ENCODE data around the gene CREB1. TPM values are rescaled to one million over a fixed set of nuclear protein-coding genes. Genes with fewer than 3 reads are reported as not detected.

CREB1 gene
- total RNA-seq, 8 experiments from 2014 or later: 12.6 to 41.0 (median 32.9) TPM

- H3K4me3 ChIP-seq: no peak overlapping the region
- H3K27ac ChIP-seq: no peak overlapping the region
- WGBS, 10 experiments: 76 to 100% (median 88%) methylated on average over 2 to 7 of the region's 7 CpGs
- in situ Hi-C loops (cut with MboI; ENCODE audit: low pct_unique_long_range_greater_than_20kb in 2 of 9, low sequenced_read_pairs in 9 of 9, unreplicated experiment in 9 of 9): no loop called here
- H3K4me1 ChIP-seq (replicated peaks in 1 of 2): no peaks in the 10 kb centered on the region
- no peak for ATAC-seq (replicated peaks in 6 of 8)
Measured at GRCh38 chr2:207565736-207566500, 36.2 kb downstream of the CREB1 start.

- Histone ChIP-seq H3K27ac (no peak overlapping the region), H3K4me3 (no peak overlapping the region), H3K4me1 (replicated peaks in 1 of 2) (no peaks in the 10 kb centered on the region)
- in situ Hi-C loops (cut with MboI; ENCODE audit: low pct_unique_long_range_greater_than_20kb in 2 of 9, low sequenced_read_pairs in 9 of 9, unreplicated experiment in 9 of 9): no loop called here
- ATAC-seq (replicated peaks in 6 of 8): no peak
Measured at GRCh38 chr2:207567671-207568070, 37.9 kb downstream of the CREB1 start.

- H3K4me3 ChIP-seq: no peak overlapping the region
- WGBS, 10 experiments: 83 to 100% (median 100%) methylated on average over 1 to 3 of the region's 3 CpGs
- in situ Hi-C loops (cut with MboI; ENCODE audit: low pct_unique_long_range_greater_than_20kb in 2 of 9, low sequenced_read_pairs in 9 of 9, unreplicated experiment in 9 of 9): no loop called here
- no peaks in the 10 kb centered on the region for H3K4me1 ChIP-seq (replicated peaks in 1 of 2)
- H3K27ac ChIP-seq: no peak overlapping the region
- no peak for ATAC-seq (replicated peaks in 6 of 8)
Measured at GRCh38 chr2:207571370-207571769, 41.6 kb downstream of the CREB1 start.

- no peak overlapping the region for H3K4me3 ChIP-seq
- WGBS, 10 experiments: 100% methylated on average over 1 to 4 of the region's 4 CpGs; no CpG with 5 or more reads in 7 of the 10 experiments
- no peaks in the 10 kb centered on the region for H3K4me1 ChIP-seq (replicated peaks in 1 of 2)
- H3K27ac ChIP-seq: no peak overlapping the region
- in situ Hi-C loops (cut with MboI; ENCODE audit: low pct_unique_long_range_greater_than_20kb in 2 of 9, low sequenced_read_pairs in 9 of 9, unreplicated experiment in 9 of 9): no loop called here
- no peak for ATAC-seq (replicated peaks in 6 of 8)
Measured at GRCh38 chr2:207584952-207585351, 55.2 kb downstream of the CREB1 start.

GRCh38 chr2:207587305-207587704, 57.5 kb downstream of the CREB1 start:
- in situ Hi-C loops (cut with MboI; ENCODE audit: low pct_unique_long_range_greater_than_20kb in 2 of 9, low sequenced_read_pairs in 9 of 9, unreplicated experiment in 9 of 9): no loop called here
- Histone ChIP-seq H3K27ac (no peak overlapping the region), H3K4me3 (no peak overlapping the region), H3K4me1 (replicated peaks in 1 of 2) (no peaks in the 10 kb centered on the region)
- WGBS, 10 experiments: 94 to 100% (median 99%) methylated on average over 3 to 7 of the region's 7 CpGs; no CpG with 5 or more reads in 4 of the 10 experiments
- no peak for ATAC-seq (replicated peaks in 6 of 8)

- in situ Hi-C loops (cut with MboI; ENCODE audit: low pct_unique_long_range_greater_than_20kb in 2 of 9, low sequenced_read_pairs in 9 of 9, unreplicated experiment in 9 of 9): no loop called here
- no peaks in the 10 kb centered on the region for H3K4me1 ChIP-seq (replicated peaks in 1 of 2)
- no peak for ATAC-seq (replicated peaks in 6 of 8)
Measured at GRCh38 chr2:207589143-207589542, 59.4 kb downstream of the CREB1 start.

GRCh38 chr2:207593277-207593676, 63.5 kb downstream of the CREB1 start:
- Histone ChIP-seq H3K4me1 (replicated peaks in 1 of 2) (no peaks in the 10 kb centered on the region), H3K4me3 (no peak overlapping the region), H3K27ac (no peak overlapping the region)
- in situ Hi-C loops (cut with MboI; ENCODE audit: low pct_unique_long_range_greater_than_20kb in 2 of 9, low sequenced_read_pairs in 9 of 9, unreplicated experiment in 9 of 9): no loop called here
- ATAC-seq (replicated peaks in 6 of 8): no peak

More at GRCh38 chr2:207589143-207589542, 59.4 kb downstream of the CREB1 start:
- H3K4me3 ChIP-seq: no peak overlapping the region
- no peak overlapping the region for H3K27ac ChIP-seq

GRCh38 chr2:207594264-207594663, 64.5 kb downstream of the CREB1 start:
- no peak overlapping the region for H3K4me3 ChIP-seq
- H3K4me1 ChIP-seq (replicated peaks in 1 of 2): no peaks in the 10 kb centered on the region
- in situ Hi-C loops (cut with MboI; ENCODE audit: low pct_unique_long_range_greater_than_20kb in 2 of 9, low sequenced_read_pairs in 9 of 9, unreplicated experiment in 9 of 9): no loop called here
- H3K27ac ChIP-seq: no peak overlapping the region
- ATAC-seq (replicated peaks in 6 of 8): peak in 1 of 8 experiments; percentile 72
- WGBS, 10 experiments: 26 to 100% (median 85%) methylated on average over 1 to 3 of the region's 3 CpGs

GRCh38 chr2:207594731-207595130, 65.0 kb downstream of the CREB1 start:
- Histone ChIP-seq H3K4me3 (no peak overlapping the region), H3K4me1 (replicated peaks in 1 of 2) (no peaks in the 10 kb centered on the region), H3K27ac (no peak overlapping the region)
- ATAC-seq (replicated peaks in 6 of 8): no peak
- in situ Hi-C loops (cut with MboI; ENCODE audit: low pct_unique_long_range_greater_than_20kb in 2 of 9, low sequenced_read_pairs in 9 of 9, unreplicated experiment in 9 of 9): no loop called here
- WGBS, 10 experiments: 100% methylated on average over 2 of the region's 4 CpGs; no CpG with 5 or more reads in 9 of the 10 experiments

- ATAC-seq (replicated peaks in 6 of 8): no peak
- Histone ChIP-seq H3K4me1 (replicated peaks in 1 of 2) (no peaks in the 10 kb centered on the region), H3K4me3 (no peak overlapping the region), H3K27ac (no peak overlapping the region)
- in situ Hi-C loops (cut with MboI; ENCODE audit: low pct_unique_long_range_greater_than_20kb in 2 of 9, low sequenced_read_pairs in 9 of 9, unreplicated experiment in 9 of 9): no loop called here
Measured at GRCh38 chr2:207599636-207600035, 69.9 kb downstream of the CREB1 start.

GRCh38 chr2:207600231-207600630, 70.5 kb downstream of the CREB1 start:
- Histone ChIP-seq H3K4me3 (no peak overlapping the region), H3K27ac (no peak overlapping the region), H3K4me1 (replicated peaks in 1 of 2) (no peaks in the 10 kb centered on the region)
- no peak for ATAC-seq (replicated peaks in 6 of 8)
- in situ Hi-C loops (cut with MboI; ENCODE audit: low pct_unique_long_range_greater_than_20kb in 2 of 9, low sequenced_read_pairs in 9 of 9, unreplicated experiment in 9 of 9): no loop called here

- no peaks in the 10 kb centered on the region for H3K4me1 ChIP-seq (replicated peaks in 1 of 2)
- 38 to 100% (median 94%) methylated on average over 1 of the region's 1 CpG; no CpG with 5 or more reads in 2 of the 10 experiments for WGBS, 10 experiments
- in situ Hi-C loops (cut with MboI; ENCODE audit: low pct_unique_long_range_greater_than_20kb in 2 of 9, low sequenced_read_pairs in 9 of 9, unreplicated experiment in 9 of 9): no loop called here
- no peak overlapping the region for H3K4me3 ChIP-seq
- no peak for ATAC-seq (replicated peaks in 6 of 8)
- H3K27ac ChIP-seq: no peak overlapping the region
Measured at GRCh38 chr2:207601774-207602173, 72.0 kb downstream of the CREB1 start.

- Histone ChIP-seq H3K27ac (no peak overlapping the region), H3K4me3 (no peak overlapping the region), H3K4me1 (replicated peaks in 1 of 2) (no peaks in the 10 kb centered on the region)
- in situ Hi-C loops (cut with MboI; ENCODE audit: low pct_unique_long_range_greater_than_20kb in 2 of 9, low sequenced_read_pairs in 9 of 9, unreplicated experiment in 9 of 9): no loop called here
- 28 to 83% (median 62%) methylated on average over 1 to 2 of the region's 2 CpGs; no CpG with 5 or more reads in 1 of the 10 experiments for WGBS, 10 experiments
- no peak for ATAC-seq (replicated peaks in 6 of 8)
Measured at GRCh38 chr2:207603486-207603885, 73.7 kb downstream of the CREB1 start.

- WGBS, 10 experiments: 50 to 100% (median 100%) methylated on average over 1 to 2 of the region's 7 CpGs; no CpG with 5 or more reads in 2 of the 10 experiments
- Histone ChIP-seq H3K4me1 (replicated peaks in 1 of 2) (no peaks in the 10 kb centered on the region), H3K27ac (no peak overlapping the region), H3K4me3 (no peak overlapping the region)
- peak in 1 of 8 experiments; percentile 58 for ATAC-seq (replicated peaks in 6 of 8)
- in situ Hi-C loops (cut with MboI; ENCODE audit: low pct_unique_long_range_greater_than_20kb in 2 of 9, low sequenced_read_pairs in 9 of 9, unreplicated experiment in 9 of 9): no loop called here
Measured at GRCh38 chr2:207606399-207606798, 76.6 kb downstream of the CREB1 start.
